Measurements from ENCODE around the gene EEFSEC.

- no peak for TF ChIP-seq POLR2AphosphoS5 (IDR thresholded peaks at IDR 0.05)
- no peak for TF ChIP-seq POLR2A (IDR thresholded peaks at IDR 0.05)
- TF ChIP-seq, protein P1, sequence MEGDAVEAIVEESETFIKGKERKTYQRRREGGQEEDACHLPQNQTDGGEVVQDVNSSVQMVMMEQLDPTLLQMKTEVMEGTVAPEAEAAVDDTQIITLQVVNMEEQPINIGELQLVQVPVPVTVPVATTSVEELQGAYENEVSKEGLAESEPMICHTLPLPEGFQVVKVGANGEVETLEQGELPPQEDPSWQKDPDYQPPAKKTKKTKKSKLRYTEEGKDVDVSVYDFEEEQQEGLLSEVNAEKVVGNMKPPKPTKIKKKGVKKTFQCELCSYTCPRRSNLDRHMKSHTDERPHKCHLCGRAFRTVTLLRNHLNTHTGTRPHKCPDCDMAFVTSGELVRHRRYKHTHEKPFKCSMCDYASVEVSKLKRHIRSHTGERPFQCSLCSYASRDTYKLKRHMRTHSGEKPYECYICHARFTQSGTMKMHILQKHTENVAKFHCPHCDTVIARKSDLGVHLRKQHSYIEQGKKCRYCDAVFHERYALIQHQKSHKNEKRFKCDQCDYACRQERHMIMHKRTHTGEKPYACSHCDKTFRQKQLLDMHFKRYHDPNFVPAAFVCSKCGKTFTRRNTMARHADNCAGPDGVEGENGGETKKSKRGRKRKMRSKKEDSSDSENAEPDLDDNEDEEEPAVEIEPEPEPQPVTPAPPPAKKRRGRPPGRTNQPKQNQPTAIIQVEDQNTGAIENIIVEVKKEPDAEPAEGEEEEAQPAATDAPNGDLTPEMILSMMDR (IDR thresholded peaks at IDR 0.05), result no peak
Measured at GRCh38 chr3:128190501-128190900, 37.2 kb downstream of the EEFSEC start.

Measured in breast epithelium (tissue), 3 donors.